GM19043 (cell line): Measurements from ENCODE around the gene POLR2L.

ENCODE experiments used
- ATAC-seq: cut with Tn5 transposase; IDR thresholded peaks from one replicate; pipeline ENCODE4 v1.9.1; 2021; ENCODE audit warnings: low read depth; ENCODE audit not compliant: unreplicated experiment

The POLR2L gene

GRCh38 chr11:839875-840617, 2.3 kb downstream of the POLR2L start:
- ATAC-seq = no peak

GRCh38 chr11:839280-839623, 3.1 kb downstream of the POLR2L start:
- ATAC-seq = no peak

- ATAC-seq = no peak
These were observed 3.7 kb downstream of the POLR2L start for GRCh38 chr11:838441-839279.

- no peak for ATAC-seq
These were observed 4.4 kb downstream of the POLR2L start for GRCh38 chr11:837990-838307.

- ATAC-seq = no peak
These were observed 4.9 kb downstream of the POLR2L start for GRCh38 chr11:837189-837989.

- no peak for ATAC-seq
These were observed 5.6 kb downstream of the POLR2L start for GRCh38 chr11:836700-837099.

GRCh38 chr11:836274-836673, 6.1 kb downstream of the POLR2L start:
- no peak for ATAC-seq

GRCh38 chr11:834371-835316, 7.7 kb downstream of the POLR2L start:
- no peak for ATAC-seq

- no peak for ATAC-seq
These were observed 8.4 kb downstream of the POLR2L start for GRCh38 chr11:833849-834311.

- no peak for ATAC-seq
These were observed 9.1 kb downstream of the POLR2L start for GRCh38 chr11:833114-833791.

GRCh38 chr11:832529-833113, 9.7 kb downstream of the POLR2L start, which contains the start of gene CD151:
Gene CD151, plus strand, starts transcription at chr11:832952. Its CDS starts 3,118 bp downstream, at chr11:836070.
- no peak for ATAC-seq

- ATAC-seq = no peak
These were observed 10.3 kb downstream of the POLR2L start for GRCh38 chr11:831961-832528.

GRCh38 chr11:831118-831864, 11.0 kb downstream of the POLR2L start:
- no peak for ATAC-seq

- ATAC-seq = no peak
These were observed 11.8 kb downstream of the POLR2L start for GRCh38 chr11:830295-831117.

GRCh38 chr11:829847-830294, 12.5 kb downstream of the POLR2L start:
- no peak for ATAC-seq

- ATAC-seq = no peak
These were observed 13.0 kb downstream of the POLR2L start for GRCh38 chr11:829176-829846.
